Inflammatory macrophage (primary cell): Measurements from ENCODE around the gene RBM38.

Experiments used
- DNase-seq, 2 donors: peaks; one replicate each; pipeline ENCODE4 v3.0.0-alpha.2; 2020 to 2022

RBM38 gene

DNA sequence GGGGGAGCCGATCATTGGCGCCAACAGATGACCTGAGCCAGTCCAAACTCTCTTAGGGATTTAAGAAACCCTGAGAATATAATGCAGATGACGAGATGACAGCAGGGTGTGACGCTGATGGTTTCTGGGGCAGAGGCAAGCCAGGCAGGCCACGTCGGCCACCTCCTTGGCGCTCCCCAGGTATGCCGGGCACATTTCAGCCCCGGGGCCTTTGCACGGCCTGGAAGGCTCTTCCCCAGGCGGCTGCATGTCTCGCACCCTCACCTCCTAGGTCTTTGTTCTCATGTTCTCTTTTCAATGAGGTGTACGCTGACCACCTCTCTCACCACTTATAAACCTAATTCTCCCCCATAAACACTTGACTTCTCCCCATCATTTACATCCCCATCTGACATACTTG, 64.9 kb downstream of the RBM38 start:
- no peak for DNase-seq

DNA sequence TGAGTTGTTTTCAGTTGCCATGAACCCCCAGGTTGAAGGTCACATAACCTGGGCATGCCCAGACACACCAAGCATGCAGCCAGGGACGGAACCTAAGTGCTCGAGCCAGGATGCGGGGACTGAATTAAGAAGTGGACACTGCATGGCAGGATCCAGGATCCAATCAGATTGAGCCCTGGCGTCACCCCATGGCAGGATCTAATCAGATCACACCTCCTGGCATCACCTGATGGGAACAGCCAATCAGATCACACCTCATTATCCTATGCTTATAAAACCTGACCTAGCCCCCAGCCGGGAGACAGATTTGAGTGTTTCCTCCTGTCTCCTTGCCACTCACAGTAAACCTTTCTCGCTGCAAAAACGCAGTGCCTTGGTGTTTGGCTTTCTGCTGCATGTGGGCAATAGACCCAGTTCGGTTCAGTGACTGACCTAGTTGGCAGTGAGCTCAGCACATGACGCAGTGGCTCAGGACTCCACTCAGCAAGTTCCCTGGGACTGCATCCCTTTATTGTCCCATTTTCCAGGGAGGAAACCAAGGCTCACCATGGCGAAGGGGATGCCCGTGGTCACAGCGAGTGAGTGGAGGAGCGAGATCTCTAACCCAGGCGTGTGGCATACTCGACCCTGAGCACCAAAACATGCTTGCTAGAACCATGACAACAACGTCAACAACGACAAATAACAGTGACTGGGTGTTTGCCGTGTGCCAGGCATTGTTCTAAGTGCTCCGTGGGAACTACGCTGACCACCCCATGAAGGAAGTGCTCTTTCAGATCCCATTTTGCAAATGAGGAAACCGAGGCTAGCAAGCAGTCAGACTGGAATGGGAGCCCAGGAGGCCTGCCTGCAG, 66.3 kb downstream of the RBM38 start:
- DNase-seq = no peak

DNA sequence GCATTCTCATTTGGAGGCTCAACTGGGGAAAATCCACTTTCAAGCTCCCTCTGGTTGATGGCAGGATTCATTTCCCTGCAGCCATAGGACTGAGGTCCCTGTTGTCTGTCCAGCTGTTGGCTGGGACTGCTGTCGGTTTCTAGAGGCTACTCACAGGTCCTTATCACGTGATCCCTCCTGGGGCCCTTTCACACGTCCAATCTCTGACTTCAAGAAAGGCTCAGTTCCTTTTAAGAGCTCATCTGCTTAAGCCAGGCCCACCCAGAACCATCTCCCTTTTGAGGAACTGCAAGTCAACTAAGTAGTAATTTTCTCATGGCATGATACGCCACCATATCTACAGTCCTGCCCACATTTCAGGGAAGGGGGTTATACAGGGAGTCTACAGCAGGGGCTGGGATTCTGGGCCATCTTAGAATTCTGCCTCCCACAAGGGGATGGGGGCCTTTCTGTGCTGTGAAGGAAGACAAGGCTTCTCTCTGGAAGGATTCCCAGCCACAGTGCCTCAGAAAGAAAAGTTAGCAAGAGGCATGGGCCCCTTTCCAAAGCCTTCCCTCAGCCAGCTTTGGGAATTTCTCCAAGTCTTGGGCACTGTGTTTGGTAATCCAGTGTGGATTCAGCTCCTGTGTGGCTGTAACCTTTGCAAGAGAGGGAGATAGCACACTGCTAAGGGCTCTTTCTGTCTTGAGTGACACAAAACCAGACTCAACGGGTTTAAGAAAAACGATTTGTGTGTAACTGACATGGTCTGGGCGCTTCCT, 67.4 kb downstream of the RBM38 start:
- DNase-seq = peak; percentile 59 to 64
